ENCODE results near the gene CCL20. TPM values are rescaled to one million over a fixed set of nuclear protein-coding genes. Genes with fewer than 3 reads are reported as not detected.
"Not testable (repeated sequence)": the region's sequence is repeated elsewhere in the genome, so short reads cannot be mapped to it uniquely, and the experiment has no call there.

CCL20 gene
- total RNA-seq, result not detected

- FAIRE-seq, result no peak
- no peak for DNase-seq (ENCODE audit: low spot score in 2 of 2)
Observed at GRCh38 chr2:227813562-227814353, at the start of gene CCL20. Gene CCL20, plus strand, starts transcription at chr2:227813842. Its CDS starts 70 bp downstream, at chr2:227813912.

GRCh38 chr2:227765788-227766372 is 47.8 kb upstream of the CCL20 start:
- FAIRE-seq (no peak), DNase-seq (ENCODE audit: low spot score in 2 of 2) (no peak)

GRCh38 chr2:227766373-227766883 is 47.2 kb upstream of the CCL20 start:
- FAIRE-seq, result no peak
- peak; percentile 72 to 79 for DNase-seq (ENCODE audit: low spot score in 2 of 2)

- no peak for DNase-seq (ENCODE audit: low spot score in 2 of 2)
- FAIRE-seq, result no peak
Observed at GRCh38 chr2:227767830-227768229, 45.8 kb upstream of the CCL20 start.

- FAIRE-seq, result no peak
Observed at GRCh38 chr2:227772197-227772661, 41.4 kb upstream of the CCL20 start.

GRCh38 chr2:227772932-227773331 is 40.7 kb upstream of the CCL20 start:
- no peak for DNase-seq (ENCODE audit: low spot score in 2 of 2)
- FAIRE-seq, result no peak

More at GRCh38 chr2:227772197-227772661, 41.4 kb upstream of the CCL20 start:
- DNase-seq (ENCODE audit: low spot score in 2 of 2), result no peak

- FAIRE-seq (no peak), DNase-seq (ENCODE audit: low spot score in 2 of 2) (no peak)
Observed at GRCh38 chr2:227774011-227774624, 39.5 kb upstream of the CCL20 start.

GRCh38 chr2:227774895-227775842 is 38.5 kb upstream of the CCL20 start:
- no peak for FAIRE-seq

GRCh38 chr2:227780981-227781615 is 32.5 kb upstream of the CCL20 start:
- no peak for FAIRE-seq
- DNase-seq (ENCODE audit: low spot score in 2 of 2), result no peak

More at GRCh38 chr2:227774895-227775842, 38.5 kb upstream of the CCL20 start:
- no peak for DNase-seq (ENCODE audit: low spot score in 2 of 2)

- FAIRE-seq, result no peak
- DNase-seq (ENCODE audit: low spot score in 2 of 2), result no peak
Observed at GRCh38 chr2:227781841-227782240, 31.8 kb upstream of the CCL20 start.

- FAIRE-seq (no peak), DNase-seq (ENCODE audit: low spot score in 2 of 2) (no peak)
Observed at GRCh38 chr2:227782804-227783203, 30.8 kb upstream of the CCL20 start.

- DNase-seq (ENCODE audit: low spot score in 2 of 2), result no peak
- FAIRE-seq, result no peak
Observed at GRCh38 chr2:227783404-227784138, 30.1 kb upstream of the CCL20 start.

- no peak for DNase-seq (ENCODE audit: low spot score in 2 of 2)
- FAIRE-seq, result no peak
Observed at GRCh38 chr2:227785293-227785692, 28.3 kb upstream of the CCL20 start.

- FAIRE-seq (no peak), DNase-seq (ENCODE audit: low spot score in 2 of 2) (no peak)
Observed at GRCh38 chr2:227788561-227789018, 25.1 kb upstream of the CCL20 start.

- FAIRE-seq, result no peak
- DNase-seq (ENCODE audit: low spot score in 2 of 2), result no peak
Observed at GRCh38 chr2:227789803-227790202, 23.8 kb upstream of the CCL20 start.

- no peak for DNase-seq (ENCODE audit: low spot score in 2 of 2)
- no peak for FAIRE-seq
Observed at GRCh38 chr2:227793148-227793712, 20.4 kb upstream of the CCL20 start.

- no peak for DNase-seq (ENCODE audit: low spot score in 2 of 2)
Observed at GRCh38 chr2:227796045-227796711, 17.5 kb upstream of the CCL20 start.

GRCh38 chr2:227796768-227797167 is 16.9 kb upstream of the CCL20 start:
- not testable (repeated sequence) for DNase-seq (ENCODE audit: low spot score in 2 of 2); FAIRE-seq

More at GRCh38 chr2:227796045-227796711, 17.5 kb upstream of the CCL20 start:
- no peak for FAIRE-seq

All from frontal cortex (tissue), 4 donors.